SK-N-SH treated with all-trans-retinoic acid at 6 μM for 48 hours (cell line): ENCODE results near the gene NHLRC2.

ENCODE experiments used
- ATAC-seq: fragments of 200-7000 bp; cut with Tn5 transposase; 3 replicates; pipeline ENCODE4 v1.9.1; 2020; ENCODE audit warnings: mild to moderate bottlenecking, moderate library complexity
- ARNTL ChIP-seq: fragments of 450-650 bp; formaldehyde crosslinking; IDR thresholded peaks from 2 replicates; pipeline ENCODE4 v1.5.0; 2020; ENCODE audit warnings: low read depth, mild to moderate bottlenecking, moderate library complexity, borderline replicate concordance
- CSDC2 ChIP-seq: fragments of 250-450 bp; sonication (Bioruptor Pico); IDR thresholded peaks from 2 replicates; pipeline ENCODE4 v1.5.0; 2020; ENCODE audit warnings: mild to moderate bottlenecking, moderate library complexity
- ESRRG ChIP-seq: fragments of 250-450 bp; sonication (Bioruptor Pico); IDR thresholded peaks from 2 replicates; pipeline ENCODE4 v1.6.1; 2021; ENCODE audit warnings: mild to moderate bottlenecking
- GLIS3 ChIP-seq: fragments of 250-450 bp; sonication (Bioruptor Pico); IDR thresholded peaks from 2 replicates; pipeline ENCODE4 v1.5.0; 2020; ENCODE audit warnings: mild to moderate bottlenecking, moderate library complexity
- ISL1 ChIP-seq: fragments of 250-450 bp; sonication (Bioruptor Pico); IDR thresholded peaks from 2 replicates; pipeline ENCODE4 v2.1.2; 2022; ENCODE audit warnings: mild to moderate bottlenecking, moderate library complexity

NHLRC2 gene

GRCh38 chr10:113965077-113965476 lies 110.6 kb downstream of the NHLRC2 start:
- ATAC-seq, result no peak
- no peak for TF ChIP-seq GLIS3 (CRISPR knock-in tag)
- no peak for TF ChIP-seq ESRRG (CRISPR knock-in tag)
- TF ChIP-seq ARNTL, result no peak
- TF ChIP-seq, all 23 proteins: peak for 0

GRCh38 chr10:113965683-113966082 lies 111.2 kb downstream of the NHLRC2 start:
- no peak for ATAC-seq
- TF ChIP-seq CSDC2 (CRISPR knock-in tag) (no peak), ISL1 (no peak)
